ENCODE results near the gene TAS2R42. TPM values are rescaled to one million over a fixed set of nuclear protein-coding genes. Genes with fewer than 3 reads are reported as not detected.

Gene TAS2R42
- total and polyA plus RNA-seq, 2 of the 13 experiments (the other 11 are each of a cell fraction or from before 2014, with no cell fraction given): not detected

- no peak for TF ChIP-seq CEBPZ (IDR thresholded peaks at IDR 0.05; ENCODE audit: low read length)
- peak; percentile 72 for TF ChIP-seq ZNF232 (CRISPR knock-in tag; IDR thresholded peaks at IDR 0.05; ENCODE audit: borderline replicate concordance)
- TF ChIP-seq ZNF562 (CRISPR knock-in tag; IDR thresholded peaks at IDR 0.05; ENCODE audit: borderline replicate concordance): no peak
- TF ChIP-seq ZNF703 (CRISPR knock-in tag; IDR thresholded peaks at IDR 0.05; ENCODE audit: borderline replicate concordance): no peak; the same call in 1 of the 2 replicates
- 0 out of 2 replicates have a peak, but pooled peaks have one; percentile 36 for TF ChIP-seq NCOA1 (CRISPR knock-in tag; IDR thresholded peaks at IDR 0.05)
- no peak for TF ChIP-seq AGO1 (IDR thresholded peaks at IDR 0.05; ENCODE audit: low read depth, low read length, poor library complexity, severe bottlenecking)
- TF ChIP-seq ZNF670 (CRISPR knock-in tag; IDR thresholded peaks at IDR 0.05; ENCODE audit: borderline replicate concordance): peak; percentile 72; the same call in 1 of the 2 replicates
- TF ChIP-seq ZBTB38 (CRISPR knock-in tag; IDR thresholded peaks at IDR 0.05): no peak; the same call in 1 of the 2 replicates
- TF ChIP-seq MTF2 (CRISPR knock-in tag; IDR thresholded peaks at IDR 0.05; ENCODE audit: borderline replicate concordance): peak; percentile 67; the same call in 1 of the 2 replicates
- no peak for TF ChIP-seq ZNF850 (CRISPR knock-in tag; conservative IDR thresholded peaks at IDR 0.05)
- TF ChIP-seq KLF12 (CRISPR knock-in tag; IDR thresholded peaks at IDR 0.05; ENCODE audit: borderline replicate concordance): peak; percentile 73; the same call in 1 of the 2 replicates
- TF ChIP-seq ZNF205 (CRISPR knock-in tag; IDR thresholded peaks at IDR 0.05): peak; percentile 65; the same call in 1 of the 2 replicates
- peak; percentile 71; the same call in 1 of the 2 replicates for TF ChIP-seq REPIN1 (CRISPR knock-in tag; IDR thresholded peaks at IDR 0.05; ENCODE audit: borderline replicate concordance, low read depth)
- TF ChIP-seq EEA1 (CRISPR knock-in tag; IDR thresholded peaks at IDR 0.05; ENCODE audit: borderline replicate concordance): peak; percentile 61; the same call in 1 of the 2 replicates
- peak; percentile 20; the same call in 1 of the 2 replicates for TF ChIP-seq ZKSCAN8 (CRISPR knock-in tag; IDR thresholded peaks at IDR 0.05; ENCODE audit: borderline replicate concordance)
- peak; percentile 67 for TF ChIP-seq ZNF792 (CRISPR knock-in tag; IDR thresholded peaks at IDR 0.05)
- no peak for TF ChIP-seq NR2F1 (CRISPR knock-in tag; IDR thresholded peaks at IDR 0.05)
- TF ChIP-seq NAIF1 (CRISPR knock-in tag; IDR thresholded peaks at IDR 0.05; ENCODE audit: borderline replicate concordance): peak; percentile 27; the same call in 1 of the 2 replicates
- TF ChIP-seq TBX3 (IDR thresholded peaks at IDR 0.05; ENCODE audit: borderline replicate concordance): peak; percentile 48; the same call in 1 of the 2 replicates
- TF ChIP-seq NR3C1 (CRISPR knock-in tag; IDR thresholded peaks at IDR 0.05): no peak
- TF ChIP-seq ZFP90 (CRISPR knock-in tag; IDR thresholded peaks at IDR 0.05; ENCODE audit: borderline replicate concordance): peak; percentile 58; the same call in 1 of the 2 replicates
- TF ChIP-seq CHD4 (IDR thresholded peaks at IDR 0.05; ENCODE audit: borderline replicate concordance, low read length): no peak
- TF ChIP-seq ZFP37 (CRISPR knock-in tag; IDR thresholded peaks at IDR 0.05; ENCODE audit: borderline replicate concordance): 0 out of 2 replicates have a peak, but pooled peaks have one; percentile 22
- TF ChIP-seq SP1 (IDR thresholded peaks at IDR 0.05): no peak
- TF ChIP-seq SP1 (CRISPR knock-in tag; IDR thresholded peaks at IDR 0.05): peak; percentile 58
Observed at GRCh38 chr12:11171145-11171968, 15.4 kb downstream of the TAS2R42 start, which contains the start of gene SMIM10L1 (continued).

Measured in HepG2 (cell line).